Activated T-cell treated with anti-CD3 and anti-CD28 coated beads for 24 hours (primary cell): Measurements from ENCODE around the gene STAMBPL1.

Source experiments
- DNase-seq: peaks from one replicate; pipeline ENCODE4 v3.0.0-alpha.2; 2020; ENCODE audit warnings: low read depth

STAMBPL1 gene

GRCh38 chr10:88893611-88894010, 13.6 kb downstream of the STAMBPL1 start:
- DNase-seq: no peak

GRCh38 chr10:88895250-88895649, 15.2 kb downstream of the STAMBPL1 start:
- no peak for DNase-seq

DNA sequence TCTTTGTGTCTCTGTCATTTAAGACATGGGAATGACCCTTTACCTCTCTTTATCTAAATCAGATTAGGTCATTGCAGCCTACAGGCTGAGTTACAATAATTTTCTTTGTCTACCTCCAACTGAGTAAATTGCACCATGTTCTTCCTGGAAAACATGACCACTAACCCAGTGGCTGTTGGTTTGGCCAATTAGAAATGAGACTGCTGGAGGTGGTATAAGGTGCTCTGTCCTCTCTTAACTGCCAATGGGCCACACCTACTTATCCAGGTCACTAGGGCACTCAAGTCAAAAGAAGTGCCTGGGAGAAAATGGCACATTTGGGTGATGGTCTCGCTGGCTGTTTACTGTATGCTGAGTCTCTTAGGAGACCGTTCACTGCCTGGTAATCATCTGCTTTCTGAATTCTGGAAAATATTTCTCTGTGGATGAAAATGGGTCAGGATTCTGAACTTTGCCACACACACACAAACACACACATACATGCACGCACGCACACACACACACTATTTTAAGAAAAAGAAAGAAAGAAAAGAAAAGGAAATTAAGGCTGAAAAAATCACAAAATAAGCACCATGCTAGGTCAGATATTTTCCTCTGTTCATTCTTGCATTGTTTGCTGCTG, 16.4 kb downstream of the STAMBPL1 start:
- no peak for DNase-seq

GRCh38 chr10:88896994-88897853, 17.2 kb downstream of the STAMBPL1 start:
- peak; percentile 34 for DNase-seq

GRCh38 chr10:88898727-88899126, 18.7 kb downstream of the STAMBPL1 start:
- no peak for DNase-seq

DNA sequence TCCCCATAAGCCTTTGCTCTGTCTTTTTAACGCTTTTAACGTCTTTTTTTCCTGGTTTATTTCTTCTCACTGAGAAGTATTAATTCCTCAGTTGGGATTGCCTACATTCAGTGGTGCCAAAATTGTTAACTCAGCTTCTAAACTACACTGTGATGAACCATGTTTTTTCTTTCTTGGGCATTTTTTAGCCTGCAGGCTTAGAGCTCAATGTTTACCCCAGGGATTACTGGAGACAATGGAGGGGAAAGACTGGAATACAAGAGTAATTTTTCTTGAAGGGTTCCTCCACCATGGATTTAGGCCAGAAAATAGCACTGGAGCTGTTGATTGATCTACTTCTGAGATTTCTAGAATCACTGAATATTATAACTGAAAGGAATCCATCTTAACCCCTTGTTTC, 19.8 kb downstream of the STAMBPL1 start:
- DNase-seq: no peak

GRCh38 chr10:88901206-88901983, 21.4 kb downstream of the STAMBPL1 start:
- DNase-seq: no peak

DNA sequence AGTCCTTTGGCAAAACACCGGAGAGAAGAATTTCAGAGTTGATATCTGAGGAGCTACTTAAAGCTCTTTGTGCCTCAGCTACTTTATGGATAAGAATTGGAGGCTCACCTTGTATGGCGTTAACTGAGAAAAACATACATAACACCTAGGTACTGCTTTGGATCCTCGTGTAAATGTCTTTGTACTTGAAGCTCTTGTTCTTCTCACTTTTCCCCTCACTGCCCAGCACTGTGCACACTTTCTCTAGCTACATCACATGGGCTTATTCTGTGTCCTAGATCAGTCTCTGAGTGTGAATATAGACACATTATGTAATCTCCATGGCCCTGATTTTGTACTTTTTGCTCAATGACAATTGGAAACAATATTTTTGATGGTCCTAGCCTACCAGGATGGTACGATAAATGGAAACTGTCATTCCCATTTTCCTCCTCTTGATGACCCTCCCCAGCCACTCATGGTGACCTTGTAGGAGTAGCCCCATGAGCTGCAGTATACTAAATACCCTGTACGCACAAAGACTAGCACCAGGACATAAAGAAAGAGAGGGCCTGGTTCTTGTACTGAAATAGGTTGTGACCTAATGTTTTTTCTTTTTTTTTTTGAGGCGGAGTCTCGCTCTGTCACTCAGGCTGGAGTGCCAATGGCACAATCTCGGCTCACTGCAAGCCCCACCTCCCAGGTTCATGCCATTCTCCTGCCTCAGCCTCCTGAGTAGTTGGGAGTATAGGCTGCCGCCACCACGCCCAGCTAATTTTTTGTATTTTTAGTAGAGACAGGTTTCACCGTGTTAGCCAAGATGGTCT, 22.1 kb downstream of the STAMBPL1 start:
- no peak for DNase-seq

- DNase-seq: no peak
These were observed 23.7 kb downstream of the STAMBPL1 start for GRCh38 chr10:88903715-88904114.

GRCh38 chr10:88906921-88907320, 26.9 kb downstream of the STAMBPL1 start:
- no peak for DNase-seq

DNA sequence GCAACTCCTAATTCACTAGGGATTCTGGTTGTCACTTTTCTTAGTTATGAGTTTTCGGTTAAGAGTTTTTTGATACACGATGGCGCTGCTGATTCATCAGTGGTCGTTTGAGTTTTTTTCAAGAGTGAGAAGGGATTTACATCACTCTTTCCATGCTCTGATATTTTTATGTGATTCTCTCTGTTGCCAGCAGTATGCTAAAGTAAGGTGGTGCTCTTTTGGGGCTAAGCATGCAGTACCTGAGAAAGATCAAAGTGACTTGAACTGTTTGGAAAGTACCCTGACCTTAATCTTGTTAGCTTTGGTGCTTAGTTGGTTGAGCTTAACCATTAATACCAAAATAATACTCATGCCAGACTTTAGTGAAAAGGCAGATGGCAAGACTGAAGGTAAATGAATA, 28.1 kb downstream of the STAMBPL1 start:
- no peak for DNase-seq

- no peak for DNase-seq
These were observed 31.1 kb downstream of the STAMBPL1 start for GRCh38 chr10:88911116-88911515.

DNA sequence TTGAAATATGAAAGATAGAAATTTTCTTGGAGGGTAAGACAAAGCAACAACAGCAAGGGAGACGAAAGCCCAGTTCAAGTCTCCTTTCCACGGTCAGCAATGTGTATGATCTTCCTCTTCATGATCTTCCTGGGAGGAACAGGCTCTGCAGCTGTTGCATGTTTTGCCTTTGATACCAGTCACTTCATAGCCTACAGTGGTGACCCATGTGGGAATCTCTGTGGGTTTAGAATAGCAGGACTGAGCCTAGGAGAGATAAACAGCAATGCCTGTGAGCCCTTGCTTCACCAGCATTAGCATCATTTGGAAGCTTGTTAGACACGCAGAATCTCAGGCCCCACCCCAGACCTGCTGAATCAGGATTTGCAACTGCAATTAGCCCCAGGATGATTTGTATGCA, 31.8 kb downstream of the STAMBPL1 start:
- DNase-seq: no peak

DNA sequence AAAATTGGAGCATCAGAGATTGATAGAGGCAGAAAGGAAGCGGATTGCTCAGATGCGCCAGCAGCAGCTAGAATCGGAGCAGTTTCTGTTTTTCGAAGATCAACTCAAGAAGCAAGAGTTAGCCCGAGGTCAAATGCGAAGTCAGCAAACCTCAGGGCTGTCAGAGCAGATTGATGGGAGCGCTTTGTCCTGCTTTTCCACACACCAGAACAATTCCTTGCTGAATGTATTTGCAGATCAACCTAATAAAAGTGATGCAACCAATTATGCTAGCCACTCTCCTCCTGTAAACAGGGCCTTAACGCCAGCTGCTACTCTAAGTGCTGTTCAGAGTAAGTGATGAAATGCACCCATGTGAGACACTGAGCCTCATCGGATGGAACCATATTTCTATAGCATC, 33.1 kb downstream of the STAMBPL1 start:
- no peak for DNase-seq

DNA sequence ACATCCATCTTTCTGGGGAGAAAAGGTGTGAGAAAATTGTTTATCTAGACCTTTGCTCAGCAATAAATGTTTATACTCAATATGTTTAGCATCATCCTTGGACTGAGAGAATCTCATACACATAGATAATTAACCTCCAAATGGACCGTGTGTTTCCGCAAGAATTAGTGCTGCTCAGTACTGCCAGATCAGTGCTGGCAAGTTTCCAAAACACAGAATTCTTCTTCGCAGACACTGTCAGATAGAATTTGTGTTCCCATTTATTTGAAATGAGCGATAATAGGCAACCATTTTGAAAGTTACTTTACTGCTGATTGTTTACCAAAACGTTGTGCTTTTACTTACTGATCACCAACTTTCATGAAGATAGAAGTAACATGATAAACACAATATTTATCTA, 33.7 kb downstream of the STAMBPL1 start:
- DNase-seq: no peak

DNA sequence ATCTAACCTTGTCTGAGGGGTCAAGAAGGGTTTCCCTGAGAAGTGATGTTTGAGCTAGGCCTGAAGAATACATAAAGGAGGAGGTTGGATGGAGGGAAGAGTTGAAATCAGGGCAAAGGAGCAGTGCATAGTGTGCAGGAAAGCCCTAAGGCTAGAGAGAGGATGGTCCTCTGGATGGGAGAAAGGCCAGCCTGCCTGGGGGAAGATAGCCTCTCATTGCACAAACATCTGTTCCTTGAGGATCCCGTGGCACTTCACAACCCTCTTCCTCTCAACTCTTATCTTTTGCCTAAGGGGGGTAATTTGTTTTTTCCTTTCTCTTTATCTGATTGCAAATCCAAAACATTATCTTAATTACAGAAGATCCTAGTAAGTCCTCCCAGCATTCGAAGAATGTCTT, 35.7 kb downstream of the STAMBPL1 start:
- no peak for DNase-seq

DNA sequence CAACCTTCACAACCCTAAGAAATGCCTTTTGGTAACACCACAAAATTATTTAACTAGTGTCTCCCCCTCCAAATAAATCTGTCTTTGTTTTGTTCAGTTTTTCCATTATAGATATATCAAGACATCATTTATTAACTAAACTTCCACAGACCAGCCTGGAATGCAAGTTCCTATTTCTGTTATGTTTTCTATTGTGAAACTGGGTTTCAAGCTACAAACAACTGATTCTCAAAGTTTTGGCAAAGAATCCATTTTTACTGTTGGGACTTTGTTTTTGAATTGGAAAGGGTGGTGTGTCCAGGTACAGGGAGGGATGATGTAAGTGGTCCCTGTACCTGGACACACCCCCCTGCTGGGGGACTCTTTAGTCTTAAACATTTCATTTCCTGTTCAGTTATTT, 36.2 kb downstream of the STAMBPL1 start:
- DNase-seq: no peak

- no peak for DNase-seq
These were observed 36.9 kb downstream of the STAMBPL1 start for GRCh38 chr10:88916986-88917385.

DNA sequence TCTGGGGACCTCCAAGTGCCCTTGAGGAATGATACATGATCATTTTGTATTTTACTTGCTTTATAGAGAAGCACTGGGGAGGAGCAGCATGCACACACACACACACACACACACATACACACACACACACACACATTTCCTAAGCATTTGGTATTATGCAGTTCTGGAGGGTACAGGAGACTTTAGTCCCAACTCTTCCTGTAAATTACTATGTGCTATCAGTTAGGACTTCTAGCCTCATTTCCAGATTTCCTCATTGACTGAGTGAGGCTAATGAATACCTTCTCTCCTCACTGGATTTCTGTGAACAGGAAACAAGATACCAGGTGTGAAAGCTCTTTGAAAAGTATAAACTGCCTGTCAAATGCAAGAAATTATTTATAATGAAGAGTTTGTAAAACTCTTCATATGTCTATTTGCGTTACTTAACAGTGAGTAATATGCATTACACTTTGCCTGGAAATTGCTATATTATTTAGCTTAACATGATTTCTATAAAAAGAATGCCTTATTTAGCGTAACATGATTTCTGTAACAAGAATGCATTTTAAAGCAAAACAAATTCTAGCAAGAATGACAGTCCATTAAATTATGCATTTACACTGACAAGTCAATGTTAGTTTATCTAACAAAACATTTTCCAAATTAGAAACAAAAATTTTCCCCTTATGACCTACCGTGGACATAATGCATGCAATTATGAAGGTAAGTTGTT, 38.3 kb downstream of the STAMBPL1 start:
- no peak for DNase-seq

DNA sequence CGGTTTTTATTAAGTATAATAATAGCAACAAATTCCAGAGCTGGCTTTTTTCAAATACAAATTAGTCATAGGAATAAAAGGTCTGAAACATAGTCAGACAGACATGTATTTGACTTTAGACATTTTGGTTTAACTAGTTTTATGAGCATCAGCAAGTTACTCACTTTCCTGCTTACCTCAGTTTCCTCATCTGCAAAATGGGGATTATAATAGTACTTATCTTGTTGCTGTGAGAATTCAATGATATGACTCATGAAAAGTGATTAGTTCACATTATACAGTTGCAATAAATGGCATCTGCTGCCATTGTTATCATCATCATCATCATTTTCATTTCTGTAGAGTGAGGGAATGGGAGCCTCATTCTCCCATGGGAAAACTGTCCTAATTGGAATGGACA, 39.0 kb downstream of the STAMBPL1 start:
- no peak for DNase-seq

DNA sequence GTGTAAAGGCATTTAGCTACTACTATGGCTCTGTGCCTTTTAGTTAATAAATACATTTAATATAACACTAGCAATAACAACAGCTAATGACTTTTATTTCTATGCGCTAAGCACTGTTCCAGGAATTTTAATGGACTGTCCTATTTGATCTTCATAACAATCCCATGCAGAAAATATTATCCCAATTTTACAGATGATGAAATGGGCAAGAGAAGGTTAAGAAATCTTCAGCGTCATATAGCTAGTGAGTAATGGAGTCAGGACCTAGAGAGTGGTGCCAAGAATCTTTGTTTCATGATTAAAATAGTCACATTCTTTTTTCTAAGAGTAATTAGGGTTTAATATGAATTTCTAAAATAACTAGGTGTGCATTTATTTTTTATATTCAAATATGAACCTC, 40.2 kb downstream of the STAMBPL1 start:
- DNase-seq: no peak
